ENCODE data around the gene TUSC2. TPM values are rescaled to one million over a fixed set of nuclear protein-coding genes. Genes with fewer than 3 reads are reported as not detected.

Gene TUSC2
- total and polyA plus RNA-seq, 2 experiments from 2014 or later, result 76.6 to 84.1 TPM

- Histone ChIP-seq H3K4me3 (peak overlapping the region; percentile 32), H3K36me3 (no peaks in the 10 kb centered on the region), H3K27ac (no peak overlapping the region), H3K9me3 (ENCODE audit: low read depth) (no peaks in the 10 kb centered on the region), H3K4me1 (ENCODE audit: low read depth) (no peaks in the 10 kb centered on the region), H3K27me3 (no peaks in the 10 kb centered on the region)
- TF ChIP-seq CTCF (IDR thresholded peaks at IDR 0.05; ENCODE audit: low read depth, low read length), result no peak
- DNase-seq (ENCODE audit: low read depth in 1 of 2, low spot score in 1 of 2), result peak; percentile 76 to 86
Measured at GRCh38 chr3:50365080-50365841, 37.2 kb upstream of the TUSC2 start.

GRCh38 chr3:50364573-50365079 lies 36.6 kb upstream of the TUSC2 start:
- no peaks in the 10 kb centered on the region for H3K9me3 ChIP-seq (ENCODE audit: low read depth)
- H3K36me3 ChIP-seq, result no peaks in the 10 kb centered on the region
- H3K27ac ChIP-seq, result no peak overlapping the region
- peak overlapping the region; percentile 32 for H3K4me3 ChIP-seq
- DNase-seq (ENCODE audit: low read depth in 1 of 2, low spot score in 1 of 2), result no peak
- no peaks in the 10 kb centered on the region for H3K27me3 ChIP-seq
- no peaks in the 10 kb centered on the region for H3K4me1 ChIP-seq (ENCODE audit: low read depth)
- TF ChIP-seq CTCF (IDR thresholded peaks at IDR 0.05; ENCODE audit: low read depth, low read length), result no peak

GRCh38 chr3:50359760-50360110 lies 31.7 kb upstream of the TUSC2 start:
- Histone ChIP-seq H3K27me3 (no peaks in the 10 kb centered on the region), H3K4me1 (ENCODE audit: low read depth) (peaks cover 21% of the 10 kb centered on the region), H3K27ac (no peak overlapping the region), H3K36me3 (peaks cover 6% of the 10 kb centered on the region), H3K9me3 (ENCODE audit: low read depth) (no peaks in the 10 kb centered on the region), H3K4me3 (no peak overlapping the region)
- no peak for TF ChIP-seq CTCF (IDR thresholded peaks at IDR 0.05; ENCODE audit: low read depth, low read length)
- no peak for DNase-seq (ENCODE audit: low read depth in 1 of 2, low spot score in 1 of 2)

- H3K4me3 ChIP-seq, result peak within 1 kb of the TSS; percentile 86
- H3K9me3 ChIP-seq (ENCODE audit: low read depth), result no peaks in the 10 kb centered on the region
- H3K36me3 ChIP-seq, result peaks cover 10% of the 10 kb centered on the region
- no peaks in the 10 kb centered on the region for H3K27me3 ChIP-seq
- peak; percentile 98 to 99 for DNase-seq (ENCODE audit: low read depth in 1 of 2, low spot score in 1 of 2)
- H3K27ac ChIP-seq, result peak within 1 kb of the TSS; percentile 89
- peaks cover 21% of the 10 kb centered on the region for H3K4me1 ChIP-seq (ENCODE audit: low read depth)
- TF ChIP-seq CTCF (IDR thresholded peaks at IDR 0.05; ENCODE audit: low read depth, low read length), result no peak
Measured at GRCh38 chr3:50358911-50359759, 31.1 kb upstream of the TUSC2 start, which contains the start of gene TMEM115. Gene TMEM115, minus strand, starts transcription at chr3:50359521. Its CDS starts 458 bp downstream, at chr3:50359063.

- Histone ChIP-seq H3K4me3 (peak overlapping the region; percentile 86), H3K27ac (peak overlapping the region; percentile 89), H3K27me3 (no peaks in the 10 kb centered on the region), H3K36me3 (peaks cover 10% of the 10 kb centered on the region), H3K9me3 (ENCODE audit: low read depth) (no peaks in the 10 kb centered on the region), H3K4me1 (ENCODE audit: low read depth) (peaks cover 21% of the 10 kb centered on the region)
- no peak for TF ChIP-seq CTCF (IDR thresholded peaks at IDR 0.05; ENCODE audit: low read depth, low read length)
- DNase-seq (ENCODE audit: low read depth in 1 of 2, low spot score in 1 of 2), result no peak
Measured at GRCh38 chr3:50358355-50358910, 30.4 kb upstream of the TUSC2 start.
